BJ (cell line): ENCODE results near the gene KCNQ5. TPM values are rescaled to one million over a fixed set of nuclear protein-coding genes. Genes with fewer than 3 reads are reported as not detected.

Experiments
- CTCF ChIA-PET: fragments of 350-600 bp; formaldehyde crosslinking; extraction: SDS; loops from one replicate; lab custom pipeline; 2021; ENCODE audit warnings: antibody characterized with exemption, inconsistent platforms; lab: Yijun Ruan, JAX
- POLR2A ChIA-PET: fragments of 300-600 bp; sonication (Branson Sonifier 250); formaldehyde crosslinking; extraction: SDS; loops from one replicate; lab custom pipeline; 2021; ENCODE audit warnings: antibody characterized with exemption; lab: Charles Lee
- DNase-seq: peaks from one replicate; pipeline ENCODE4 v3.0.0-alpha.2; 2011; ENCODE audit warnings: low read depth
- H3K27me3 ChIP-seq: 2 replicates; pipeline ENCODE4 v1.6.0; 2011; ENCODE audit warnings: low read length; ENCODE audit not compliant: control insufficient read depth, insufficient read depth
- H3K36me3 ChIP-seq: 2 replicates; pipeline ENCODE4 v1.5.1; 2011; ENCODE audit warnings: low read length; ENCODE audit not compliant: control insufficient read depth, insufficient read depth
- H3K4me3 ChIP-seq: 2 replicates; pipeline ENCODE4 v1.5.1; 2011; ENCODE audit warnings: low read depth, mild to moderate bottlenecking, control low read depth, low read length
- CTCF ChIP-seq: IDR thresholded peaks from 2 replicates; pipeline ENCODE4 v1.5.1; 2011; ENCODE audit warnings: low read depth, mild to moderate bottlenecking, control low read depth, inconsistent platforms, low read length, moderate library complexity; ENCODE audit not compliant: insufficient read depth
- polyA plus RNA-seq: library from polyadenylated mRNA; depleted of rRNA; stranded (reverse); fragments of >200 nt; gene quantifications from 2 replicates; pipeline ENCODE4 v1.2.3, GENCODE V29; 2011

The KCNQ5 gene
- polyA plus RNA-seq, 1 experiment: 1.4 TPM

GRCh38 chr6:72842140-72842539, 220.3 kb downstream of the KCNQ5 start:
- no peak for TF ChIP-seq CTCF
- H3K27me3 ChIP-seq: no peaks in the 10 kb centered on the region
- no peaks in the 10 kb centered on the region for H3K36me3 ChIP-seq
- no peak for DNase-seq
- CTCF ChIA-PET: no interaction called here
- POLR2A ChIA-PET: no interaction called here
- H3K4me3 ChIP-seq: no peak overlapping the region

- ChIA-PET CTCF (interaction anchor here (0.6 to 0.9 kb wide), 2 partner anchors 285 to 1213 kb away, joined by 3 read pairs; no protein-coding TSS in a partner anchor), POLR2A (no interaction called here)
- DNase-seq: no peak
- Histone ChIP-seq H3K4me3 (no peak overlapping the region), H3K27me3 (no peaks in the 10 kb centered on the region), H3K36me3 (no peaks in the 10 kb centered on the region)
- no peak for TF ChIP-seq CTCF
Observed at GRCh38 chr6:72844614-72845013, 222.8 kb downstream of the KCNQ5 start.

GRCh38 chr6:72849346-72849745, 227.5 kb downstream of the KCNQ5 start:
- no peak for TF ChIP-seq CTCF
- CTCF ChIA-PET: no interaction called here
- no peak for DNase-seq
- Histone ChIP-seq H3K27me3 (no peaks in the 10 kb centered on the region), H3K36me3 (no peaks in the 10 kb centered on the region), H3K4me3 (no peak overlapping the region)
- POLR2A ChIA-PET: no interaction called here

- no peak for DNase-seq
Observed at GRCh38 chr6:72850040-72850439, 228.2 kb downstream of the KCNQ5 start.

GRCh38 chr6:72850469-72850868, 228.6 kb downstream of the KCNQ5 start:
- no peak for DNase-seq
- POLR2A ChIA-PET: no interaction called here
- TF ChIP-seq CTCF: no peak

More at GRCh38 chr6:72850040-72850439, 228.2 kb downstream of the KCNQ5 start:
- ChIA-PET CTCF (no interaction called here), POLR2A (no interaction called here)
- Histone ChIP-seq H3K27me3 (no peaks in the 10 kb centered on the region), H3K4me3 (no peak overlapping the region), H3K36me3 (no peaks in the 10 kb centered on the region)
- TF ChIP-seq CTCF: no peak

More at GRCh38 chr6:72850469-72850868, 228.6 kb downstream of the KCNQ5 start:
- Histone ChIP-seq H3K36me3 (no peaks in the 10 kb centered on the region), H3K27me3 (no peaks in the 10 kb centered on the region), H3K4me3 (no peak overlapping the region)
- CTCF ChIA-PET: no interaction called here
